ENCODE results near the gene CHRNG.

The CHRNG gene

DNA sequence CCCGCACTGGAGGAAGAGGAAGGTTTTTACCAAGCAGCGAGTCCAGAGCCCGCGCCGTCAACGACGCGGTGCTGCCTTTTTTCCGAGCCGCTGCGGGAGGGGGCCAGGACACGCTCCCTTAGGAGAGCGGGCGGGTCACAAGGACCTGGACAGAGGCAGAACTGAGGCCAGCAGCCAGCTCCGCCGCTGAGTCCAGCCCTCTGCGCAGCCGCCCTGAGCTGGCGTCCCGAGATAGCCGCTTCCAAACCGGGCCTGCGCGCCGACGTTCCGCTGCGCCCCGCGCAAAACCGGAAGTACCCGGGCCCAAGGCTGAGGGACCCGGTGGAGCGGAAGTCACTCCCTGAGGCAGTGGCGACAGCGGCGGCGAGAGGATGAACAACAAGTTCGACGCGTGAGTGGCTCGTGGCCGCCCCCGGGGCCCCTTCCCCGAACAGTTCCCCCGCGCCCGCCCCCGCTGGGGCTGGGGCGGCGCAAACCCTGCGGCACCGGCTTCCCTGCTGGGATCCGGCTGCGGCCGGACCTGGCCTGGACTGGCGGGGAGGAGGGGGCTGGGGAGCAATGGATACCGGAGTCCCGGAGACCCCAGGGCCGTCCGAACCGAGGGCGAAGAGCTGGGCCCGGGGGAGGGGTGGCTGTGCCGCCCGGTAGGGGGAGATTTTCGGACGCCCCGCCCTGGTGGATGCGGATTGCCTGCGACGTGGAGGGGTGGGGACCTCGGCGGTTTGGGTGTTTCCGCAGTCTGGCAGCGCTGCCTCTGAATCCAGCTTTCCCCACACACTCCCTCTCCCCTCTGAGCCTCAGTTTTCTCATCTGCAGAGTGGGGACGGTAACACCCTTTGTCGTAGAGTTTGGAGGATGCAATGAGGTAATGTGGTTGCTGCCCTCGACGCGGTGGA lies 11.1 kb downstream of the CHRNG start, which contains the start of the genes EIF4E2 and TIGD1 (continued):
- TF ChIP-seq, protein P1, sequence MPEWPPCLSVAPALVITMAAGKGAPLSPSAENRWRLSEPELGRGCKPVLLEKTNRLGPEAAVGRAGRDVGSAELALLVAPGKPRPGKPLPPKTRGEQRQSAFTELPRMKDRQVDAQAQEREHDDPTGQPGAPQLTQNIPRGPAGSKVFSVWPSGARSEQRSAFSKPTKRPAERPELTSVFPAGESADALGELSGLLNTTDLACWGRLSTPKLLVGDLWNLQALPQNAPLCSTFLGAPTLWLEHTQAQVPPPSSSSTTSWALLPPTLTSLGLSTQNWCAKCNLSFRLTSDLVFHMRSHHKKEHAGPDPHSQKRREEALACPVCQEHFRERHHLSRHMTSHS (tag by site-specific recombination; IDR thresholded peaks at IDR 0.05) = no peak
- no peak for TF ChIP-seq ZNF132 (tag by site-specific recombination; IDR thresholded peaks at IDR 0.05; ENCODE audit: borderline replicate concordance)
- TF ChIP-seq, protein P2, sequence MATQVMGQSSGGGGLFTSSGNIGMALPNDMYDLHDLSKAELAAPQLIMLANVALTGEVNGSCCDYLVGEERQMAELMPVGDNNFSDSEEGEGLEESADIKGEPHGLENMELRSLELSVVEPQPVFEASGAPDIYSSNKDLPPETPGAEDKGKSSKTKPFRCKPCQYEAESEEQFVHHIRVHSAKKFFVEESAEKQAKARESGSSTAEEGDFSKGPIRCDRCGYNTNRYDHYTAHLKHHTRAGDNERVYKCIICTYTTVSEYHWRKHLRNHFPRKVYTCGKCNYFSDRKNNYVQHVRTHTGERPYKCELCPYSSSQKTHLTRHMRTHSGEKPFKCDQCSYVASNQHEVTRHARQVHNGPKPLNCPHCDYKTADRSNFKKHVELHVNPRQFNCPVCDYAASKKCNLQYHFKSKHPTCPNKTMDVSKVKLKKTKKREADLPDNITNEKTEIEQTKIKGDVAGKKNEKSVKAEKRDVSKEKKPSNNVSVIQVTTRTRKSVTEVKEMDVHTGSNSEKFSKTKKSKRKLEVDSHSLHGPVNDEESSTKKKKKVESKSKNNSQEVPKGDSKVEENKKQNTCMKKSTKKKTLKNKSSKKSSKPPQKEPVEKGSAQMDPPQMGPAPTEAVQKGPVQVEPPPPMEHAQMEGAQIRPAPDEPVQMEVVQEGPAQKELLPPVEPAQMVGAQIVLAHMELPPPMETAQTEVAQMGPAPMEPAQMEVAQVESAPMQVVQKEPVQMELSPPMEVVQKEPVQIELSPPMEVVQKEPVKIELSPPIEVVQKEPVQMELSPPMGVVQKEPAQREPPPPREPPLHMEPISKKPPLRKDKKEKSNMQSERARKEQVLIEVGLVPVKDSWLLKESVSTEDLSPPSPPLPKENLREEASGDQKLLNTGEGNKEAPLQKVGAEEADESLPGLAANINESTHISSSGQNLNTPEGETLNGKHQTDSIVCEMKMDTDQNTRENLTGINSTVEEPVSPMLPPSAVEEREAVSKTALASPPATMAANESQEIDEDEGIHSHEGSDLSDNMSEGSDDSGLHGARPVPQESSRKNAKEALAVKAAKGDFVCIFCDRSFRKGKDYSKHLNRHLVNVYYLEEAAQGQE (tag by site-specific recombination; IDR thresholded peaks at IDR 0.05) = peak; percentile 88
- no peak for TF ChIP-seq ZNF174 (tag by site-specific recombination; IDR thresholded peaks at IDR 0.05)
- TF ChIP-seq ZNF555 (tag by site-specific recombination; conservative IDR thresholded peaks at IDR 0.05) = no peak
- no peak for TF ChIP-seq ZNF175 (tag by site-specific recombination; IDR thresholded peaks at IDR 0.05)
- peak; percentile 66 for TF ChIP-seq WT1 (tag by site-specific recombination; IDR thresholded peaks at IDR 0.05)
- peak; percentile 65; the same call in 1 of the 2 replicates for TF ChIP-seq ZNF629 (tag by site-specific recombination; IDR thresholded peaks at IDR 0.05)
- TF ChIP-seq ZNF501 (tag by site-specific recombination; IDR thresholded peaks at IDR 0.05) = peak; percentile 80
- TF ChIP-seq SCRT2 (tag by site-specific recombination; IDR thresholded peaks at IDR 0.05) = peak; percentile 89
- TF ChIP-seq, protein P3, sequence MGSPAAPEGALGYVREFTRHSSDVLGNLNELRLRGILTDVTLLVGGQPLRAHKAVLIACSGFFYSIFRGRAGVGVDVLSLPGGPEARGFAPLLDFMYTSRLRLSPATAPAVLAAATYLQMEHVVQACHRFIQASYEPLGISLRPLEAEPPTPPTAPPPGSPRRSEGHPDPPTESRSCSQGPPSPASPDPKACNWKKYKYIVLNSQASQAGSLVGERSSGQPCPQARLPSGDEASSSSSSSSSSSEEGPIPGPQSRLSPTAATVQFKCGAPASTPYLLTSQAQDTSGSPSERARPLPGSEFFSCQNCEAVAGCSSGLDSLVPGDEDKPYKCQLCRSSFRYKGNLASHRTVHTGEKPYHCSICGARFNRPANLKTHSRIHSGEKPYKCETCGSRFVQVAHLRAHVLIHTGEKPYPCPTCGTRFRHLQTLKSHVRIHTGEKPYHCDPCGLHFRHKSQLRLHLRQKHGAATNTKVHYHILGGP (tag by site-specific recombination; IDR thresholded peaks at IDR 0.05) = no peak
- TF ChIP-seq ZNF571 (tag by site-specific recombination; IDR thresholded peaks at IDR 0.05) = no peak
- no peak for TF ChIP-seq REPIN1 (tag by site-specific recombination; IDR thresholded peaks at IDR 0.05; ENCODE audit: low read depth)
- TF ChIP-seq ZNF621 (tag by site-specific recombination; IDR thresholded peaks at IDR 0.05) = no peak
- no peak for TF ChIP-seq ZNF274 (IDR thresholded peaks at IDR 0.05; ENCODE audit: low read length)
- TF ChIP-seq ZNF274 (tag by site-specific recombination; IDR thresholded peaks at IDR 0.05; ENCODE audit: borderline replicate concordance) = no peak
- no peak for TF ChIP-seq BCL11A (tag by site-specific recombination; IDR thresholded peaks at IDR 0.05; ENCODE audit: low read depth)
- no peak for TF ChIP-seq BCL11B (tag by site-specific recombination; IDR thresholded peaks at IDR 0.05; ENCODE audit: low read depth)
- TF ChIP-seq ZNF169 (tag by site-specific recombination; IDR thresholded peaks at IDR 0.05) = no peak
- TF ChIP-seq, protein P4, sequence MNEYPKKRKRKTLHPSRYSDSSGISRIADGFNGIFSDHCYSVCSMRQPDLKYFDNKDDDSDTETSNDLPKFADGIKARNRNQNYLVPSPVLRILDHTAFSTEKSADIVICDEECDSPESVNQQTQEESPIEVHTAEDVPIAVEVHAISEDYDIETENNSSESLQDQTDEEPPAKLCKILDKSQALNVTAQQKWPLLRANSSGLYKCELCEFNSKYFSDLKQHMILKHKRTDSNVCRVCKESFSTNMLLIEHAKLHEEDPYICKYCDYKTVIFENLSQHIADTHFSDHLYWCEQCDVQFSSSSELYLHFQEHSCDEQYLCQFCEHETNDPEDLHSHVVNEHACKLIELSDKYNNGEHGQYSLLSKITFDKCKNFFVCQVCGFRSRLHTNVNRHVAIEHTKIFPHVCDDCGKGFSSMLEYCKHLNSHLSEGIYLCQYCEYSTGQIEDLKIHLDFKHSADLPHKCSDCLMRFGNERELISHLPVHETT (tag by site-specific recombination; IDR thresholded peaks at IDR 0.05) = no peak
- TF ChIP-seq ZNF239 (tag by site-specific recombination; IDR thresholded peaks at IDR 0.05) = no peak
- TF ChIP-seq KLF8 (tag by site-specific recombination; IDR thresholded peaks at IDR 0.05) = peak; percentile 60; the same call in 1 of the 2 replicates
- TF ChIP-seq, protein P5, sequence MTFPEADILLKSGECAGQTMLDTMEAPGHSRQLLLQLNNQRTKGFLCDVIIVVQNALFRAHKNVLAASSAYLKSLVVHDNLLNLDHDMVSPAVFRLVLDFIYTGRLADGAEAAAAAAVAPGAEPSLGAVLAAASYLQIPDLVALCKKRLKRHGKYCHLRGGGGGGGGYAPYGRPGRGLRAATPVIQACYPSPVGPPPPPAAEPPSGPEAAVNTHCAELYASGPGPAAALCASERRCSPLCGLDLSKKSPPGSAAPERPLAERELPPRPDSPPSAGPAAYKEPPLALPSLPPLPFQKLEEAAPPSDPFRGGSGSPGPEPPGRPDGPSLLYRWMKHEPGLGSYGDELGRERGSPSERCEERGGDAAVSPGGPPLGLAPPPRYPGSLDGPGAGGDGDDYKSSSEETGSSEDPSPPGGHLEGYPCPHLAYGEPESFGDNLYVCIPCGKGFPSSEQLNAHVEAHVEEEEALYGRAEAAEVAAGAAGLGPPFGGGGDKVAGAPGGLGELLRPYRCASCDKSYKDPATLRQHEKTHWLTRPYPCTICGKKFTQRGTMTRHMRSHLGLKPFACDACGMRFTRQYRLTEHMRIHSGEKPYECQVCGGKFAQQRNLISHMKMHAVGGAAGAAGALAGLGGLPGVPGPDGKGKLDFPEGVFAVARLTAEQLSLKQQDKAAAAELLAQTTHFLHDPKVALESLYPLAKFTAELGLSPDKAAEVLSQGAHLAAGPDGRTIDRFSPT (tag by site-specific recombination; IDR thresholded peaks at IDR 0.05) = no peak
- no peak for TF ChIP-seq ZNF184 (tag by site-specific recombination; IDR thresholded peaks at IDR 0.05)
- TF ChIP-seq, protein P6, sequence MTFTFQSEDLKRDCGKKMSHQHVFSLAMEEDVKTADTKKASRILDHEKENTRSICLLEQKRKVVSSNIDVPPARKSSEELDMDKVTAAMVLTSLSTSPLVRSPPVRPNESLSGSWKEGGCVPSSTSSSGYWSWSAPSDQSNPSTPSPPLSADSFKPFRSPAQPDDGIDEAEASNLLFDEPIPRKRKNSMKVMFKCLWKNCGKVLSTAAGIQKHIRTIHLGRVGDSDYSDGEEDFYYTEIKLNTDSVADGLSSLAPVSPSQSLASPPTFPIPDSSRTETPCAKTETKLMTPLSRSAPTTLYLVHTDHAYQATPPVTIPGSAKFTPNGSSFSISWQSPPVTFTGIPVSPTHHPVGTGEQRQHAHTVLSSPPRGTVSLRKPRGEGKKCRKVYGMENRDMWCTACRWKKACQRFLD (tag by site-specific recombination; IDR thresholded peaks at IDR 0.05) = peak; percentile 97
- TF ChIP-seq, protein P7, sequence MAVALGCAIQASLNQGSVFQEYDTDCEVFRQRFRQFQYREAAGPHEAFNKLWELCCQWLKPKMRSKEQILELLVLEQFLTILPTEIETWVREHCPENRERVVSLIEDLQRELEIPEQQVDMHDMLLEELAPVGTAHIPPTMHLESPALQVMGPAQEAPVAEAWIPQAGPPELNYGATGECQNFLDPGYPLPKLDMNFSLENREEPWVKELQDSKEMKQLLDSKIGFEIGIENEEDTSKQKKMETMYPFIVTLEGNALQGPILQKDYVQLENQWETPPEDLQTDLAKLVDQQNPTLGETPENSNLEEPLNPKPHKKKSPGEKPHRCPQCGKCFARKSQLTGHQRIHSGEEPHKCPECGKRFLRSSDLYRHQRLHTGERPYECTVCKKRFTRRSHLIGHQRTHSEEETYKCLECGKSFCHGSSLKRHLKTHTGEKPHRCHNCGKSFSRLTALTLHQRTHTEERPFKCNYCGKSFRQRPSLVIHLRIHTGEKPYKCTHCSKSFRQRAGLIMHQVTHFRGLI (tag by site-specific recombination; IDR thresholded peaks at IDR 0.05) = no peak
- peak; percentile 96 for TF ChIP-seq FEZF1 (tag by site-specific recombination; IDR thresholded peaks at IDR 0.05)
- TF ChIP-seq ZNF248 (tag by site-specific recombination; IDR thresholded peaks at IDR 0.05) = no peak
